Activated CD8-positive, alpha-beta memory T cell treated with anti-CD3 and anti-CD28 coated beads for 4 hours (primary cell): ENCODE results near the gene PIK3CG.
"Not testable (repeated sequence)": the region's sequence is repeated elsewhere in the genome, so short reads cannot be mapped to it uniquely, and the experiment has no call there.

Experiments used
- DNase-seq, 2 donors: peaks; one replicate each; pipeline ENCODE4 v3.0.0-alpha.2; 2020; ENCODE audit warnings: low read depth in 2 of 2

The PIK3CG gene

DNA sequence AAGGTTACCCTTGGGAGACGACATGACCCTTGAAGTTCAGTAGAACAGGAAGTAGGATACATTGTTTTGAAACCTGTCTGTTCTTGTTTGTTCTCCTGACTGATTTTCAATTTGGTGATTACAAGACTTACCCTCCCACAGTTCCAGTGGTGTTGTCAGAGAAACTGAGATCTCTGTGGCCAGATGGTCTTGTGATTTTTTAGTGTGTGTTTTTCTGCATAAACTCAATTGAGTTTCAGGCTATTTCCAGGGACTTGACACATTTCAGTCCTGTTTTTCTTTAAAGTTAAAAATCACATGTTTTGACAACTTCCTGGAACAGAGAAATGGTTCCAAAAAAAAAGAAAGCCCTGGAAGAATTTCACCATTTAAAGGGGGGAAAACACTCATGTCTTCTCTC, 22.3 kb downstream of the PIK3CG start:
- DNase-seq, result no peak

DNA sequence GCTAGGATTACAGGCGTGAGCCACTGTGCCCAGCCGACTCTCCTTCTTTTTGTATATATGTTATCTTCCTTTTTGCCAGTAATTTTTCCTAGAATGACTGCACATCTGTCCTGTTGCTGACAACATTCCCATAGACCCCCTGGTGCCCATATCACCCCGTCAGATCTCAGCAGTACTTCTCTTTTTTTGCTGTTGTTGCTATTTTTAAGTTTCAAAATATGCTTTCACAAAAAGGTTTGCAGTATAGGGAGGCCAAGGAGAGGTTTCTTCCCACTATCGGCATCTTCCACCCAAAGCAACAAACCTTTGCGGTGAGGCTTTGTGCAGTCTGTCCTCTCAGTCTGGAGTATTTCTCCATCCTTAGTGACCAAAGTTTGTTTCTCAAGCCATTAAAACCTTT, 23.1 kb downstream of the PIK3CG start:
- no peak for DNase-seq

DNA sequence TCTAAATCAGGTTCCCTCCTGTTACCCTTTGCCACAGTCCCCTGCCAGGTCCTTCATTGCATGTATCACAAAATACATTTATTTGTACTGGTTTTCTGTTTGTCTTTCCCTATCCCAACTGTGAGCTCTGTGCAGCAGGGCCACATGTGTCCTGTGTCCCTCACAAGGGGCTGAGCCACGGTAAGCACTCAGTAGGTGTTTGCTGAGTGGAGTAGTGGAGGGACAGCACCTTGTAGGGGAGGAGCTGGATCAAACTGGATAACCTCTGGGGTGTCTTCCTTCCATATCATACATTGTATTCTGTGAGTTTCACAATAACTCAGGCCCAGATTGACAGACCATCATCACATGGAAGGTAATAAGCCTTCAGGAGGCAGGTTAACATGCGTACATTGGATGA, 25.9 kb downstream of the PIK3CG start:
- DNase-seq, result no peak

DNA sequence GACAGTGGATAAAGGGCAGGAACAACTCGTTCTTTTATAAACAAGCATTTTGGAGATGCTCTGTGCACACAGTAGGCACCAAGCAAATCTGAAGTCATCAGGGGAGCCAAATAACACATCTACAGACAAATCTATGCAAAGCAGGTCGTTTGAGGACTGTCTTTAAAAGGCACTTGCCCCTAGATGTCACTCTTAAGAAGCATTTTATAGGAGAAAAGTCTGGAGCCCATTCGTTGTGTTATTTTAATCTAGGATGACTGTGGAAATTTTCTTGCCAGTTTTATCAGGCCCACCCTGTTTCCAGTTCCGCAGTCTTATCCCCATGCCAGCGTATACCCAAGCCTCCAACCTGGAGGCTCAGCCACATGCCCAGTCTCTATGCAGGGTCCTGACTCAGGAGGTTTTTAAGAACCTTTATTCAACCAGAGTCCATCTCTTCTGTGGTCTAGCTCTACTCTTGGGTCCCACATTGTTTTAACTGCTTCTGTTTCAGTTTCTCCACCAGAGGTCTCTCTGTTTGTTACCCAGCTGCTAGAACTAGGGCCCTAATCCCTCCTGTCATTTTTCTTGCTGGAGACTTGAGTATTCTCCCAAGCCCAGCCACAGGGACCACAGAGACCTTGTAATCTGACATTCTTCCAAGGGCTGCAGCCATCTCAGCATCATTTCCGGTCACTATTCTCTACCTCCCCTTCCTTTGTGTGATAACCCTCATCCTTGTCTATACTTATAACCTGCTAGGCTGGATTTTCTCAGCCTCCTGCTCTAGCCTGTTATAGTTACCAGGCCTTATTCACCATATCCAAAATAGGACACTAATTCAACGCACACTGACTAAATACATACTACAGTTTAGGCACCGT, 26.7 kb downstream of the PIK3CG start:
- DNase-seq, result no peak

DNA sequence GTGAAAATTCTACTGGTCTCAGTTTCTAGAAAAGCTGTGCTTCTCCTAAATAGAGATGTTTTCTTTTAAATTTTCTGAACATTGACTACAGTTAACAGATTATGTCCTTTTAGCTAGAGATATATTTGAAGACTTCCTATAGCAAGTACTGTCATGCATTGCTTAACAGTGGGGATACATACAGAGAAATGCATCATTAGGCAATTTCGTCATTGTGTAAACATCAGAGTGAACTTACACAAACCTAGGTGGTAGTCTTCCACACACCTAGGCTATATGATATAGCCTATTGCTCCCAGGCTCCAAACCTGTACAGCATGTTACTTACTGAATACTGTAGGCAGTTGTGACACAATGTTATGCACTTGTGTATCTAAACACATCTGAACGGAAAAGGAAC, 28.5 kb downstream of the PIK3CG start:
- DNase-seq, result no peak

DNA sequence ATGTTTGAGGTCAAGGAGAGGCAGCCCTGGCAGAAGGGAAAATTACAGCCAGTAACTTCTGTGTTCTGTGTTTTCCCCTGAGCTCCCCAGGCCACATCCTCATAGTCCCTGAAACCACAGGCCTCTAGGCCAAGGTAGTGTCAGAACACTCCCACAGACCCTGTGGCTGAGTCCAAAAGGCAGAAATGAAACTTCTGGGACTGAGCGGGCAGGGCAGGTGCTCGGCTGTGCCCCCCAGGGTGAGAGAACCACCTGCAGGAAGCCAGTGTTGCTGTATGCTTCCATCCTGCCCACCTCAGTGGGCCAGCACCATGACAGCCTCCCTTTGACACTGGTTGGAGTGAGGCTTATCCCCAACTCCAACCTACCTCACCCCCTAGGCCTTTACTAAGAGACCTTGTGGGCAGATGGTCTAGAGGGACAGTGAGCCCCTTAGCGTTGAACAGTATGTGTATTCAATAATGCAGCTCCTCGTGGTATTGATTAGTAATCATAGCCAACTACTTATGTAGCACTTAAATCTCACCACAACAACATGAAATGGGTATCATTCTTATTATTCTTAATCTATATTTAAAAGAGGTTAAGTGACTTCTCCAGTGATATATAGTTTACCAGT, 30.3 kb downstream of the PIK3CG start:
- DNase-seq, result no peak

DNA sequence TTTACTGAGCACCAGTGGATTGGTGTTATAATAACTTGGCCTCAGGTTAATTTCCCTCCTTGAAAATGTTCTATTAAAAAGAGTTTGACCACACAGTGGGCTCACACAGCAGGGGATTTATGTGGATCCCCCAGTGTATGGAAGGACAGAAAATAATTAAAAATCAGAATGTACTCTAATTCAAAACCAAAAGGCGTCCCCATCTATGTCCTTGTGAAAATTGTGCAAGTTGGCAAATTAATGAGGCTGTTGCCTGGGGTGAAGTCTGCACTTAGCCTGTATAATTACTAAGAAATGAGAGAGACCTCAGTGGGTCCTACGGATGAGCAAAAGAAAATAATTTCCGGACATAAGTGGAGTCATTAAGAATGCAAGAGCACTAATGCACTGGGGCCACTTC, 31.1 kb downstream of the PIK3CG start:
- DNase-seq, result no peak

DNA sequence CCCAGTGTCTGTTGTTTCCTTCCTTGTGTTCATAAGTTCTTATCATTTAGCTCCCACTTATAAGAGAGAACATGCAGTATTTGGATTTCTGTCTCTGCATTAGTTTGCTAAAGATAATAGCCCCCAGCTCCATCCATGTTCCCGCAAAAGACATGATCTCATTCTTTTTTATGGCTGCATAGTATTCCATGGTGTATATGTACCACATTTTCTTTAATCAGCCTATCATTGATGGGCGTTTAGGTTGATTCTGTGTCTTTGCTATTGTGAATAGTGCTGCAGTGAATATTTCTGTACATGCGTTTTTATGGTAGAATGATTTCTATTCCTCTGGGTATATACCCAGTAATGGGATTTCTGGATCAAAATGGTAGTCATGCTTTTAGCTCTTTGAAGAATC, 32.5 kb downstream of the PIK3CG start:
- not testable (repeated sequence) for DNase-seq

DNA sequence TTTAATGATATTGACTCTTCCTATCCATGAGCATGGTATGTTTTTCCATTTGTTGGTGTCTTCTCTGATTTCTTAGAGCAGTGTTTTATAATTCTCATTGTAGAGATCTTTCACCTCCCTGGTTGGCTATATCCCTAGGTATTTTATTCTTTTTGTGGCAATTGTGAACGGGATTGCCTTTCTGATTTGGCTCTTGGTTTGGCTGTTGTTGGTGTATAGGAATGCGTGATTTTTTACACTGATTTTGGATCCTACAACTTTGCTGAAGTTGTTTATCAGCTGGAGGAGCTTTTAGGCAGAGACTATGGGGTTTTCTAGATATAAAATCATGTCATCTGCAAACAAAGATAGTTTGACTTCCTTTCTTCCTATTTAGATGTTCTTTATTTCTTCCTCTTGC, 33.9 kb downstream of the PIK3CG start:
- not testable (repeated sequence) for DNase-seq

DNA sequence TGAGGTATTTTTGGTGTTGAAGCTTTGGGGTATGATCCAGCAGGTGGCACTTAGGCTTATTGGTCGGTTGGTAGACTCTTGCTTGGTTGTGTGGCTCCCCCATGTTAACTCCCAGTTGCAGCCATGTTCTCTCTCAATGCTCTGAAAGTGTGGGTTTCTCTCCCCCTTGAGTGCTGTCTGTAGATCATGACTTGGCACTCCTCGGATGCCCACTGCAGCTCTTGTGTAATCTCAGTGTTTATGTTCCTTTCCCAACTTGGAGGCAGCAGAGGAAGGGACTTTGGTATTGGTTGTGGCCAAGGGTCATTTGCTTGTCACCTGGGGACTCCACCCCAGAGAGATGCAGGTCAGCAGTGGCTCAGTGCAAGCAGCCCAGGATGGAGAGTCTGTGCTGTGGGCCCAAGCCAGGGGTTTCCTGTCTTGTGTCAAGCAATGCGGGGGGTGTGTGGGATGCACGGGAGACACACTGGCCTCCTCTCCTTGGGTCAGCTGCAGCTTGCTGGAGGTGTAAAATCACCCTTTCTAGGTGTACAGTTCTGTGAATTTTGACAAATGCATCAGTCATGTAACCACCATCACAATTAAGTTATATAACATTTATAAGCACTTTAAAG, 36.9 kb downstream of the PIK3CG start:
- no peak for DNase-seq

DNA sequence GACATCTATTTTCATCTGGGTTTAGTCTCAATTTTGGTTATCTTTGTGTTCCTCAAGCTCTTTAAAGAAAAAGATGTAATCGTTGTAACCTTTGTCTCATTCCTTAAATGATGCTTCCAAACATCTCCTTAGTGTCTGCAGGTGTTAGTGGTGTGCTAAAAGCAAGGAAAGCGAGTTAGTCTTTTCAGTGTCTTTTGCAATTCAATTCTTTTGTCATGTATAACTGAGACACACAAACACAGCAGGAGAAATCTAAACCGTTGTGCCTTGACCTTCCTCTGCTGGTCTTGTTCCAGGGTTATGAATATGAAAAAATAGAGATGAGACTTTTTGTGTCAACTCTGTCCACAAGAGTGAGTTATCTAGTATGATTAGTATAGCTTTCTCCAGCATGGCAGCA, 40.7 kb downstream of the PIK3CG start:
- no peak for DNase-seq

DNA sequence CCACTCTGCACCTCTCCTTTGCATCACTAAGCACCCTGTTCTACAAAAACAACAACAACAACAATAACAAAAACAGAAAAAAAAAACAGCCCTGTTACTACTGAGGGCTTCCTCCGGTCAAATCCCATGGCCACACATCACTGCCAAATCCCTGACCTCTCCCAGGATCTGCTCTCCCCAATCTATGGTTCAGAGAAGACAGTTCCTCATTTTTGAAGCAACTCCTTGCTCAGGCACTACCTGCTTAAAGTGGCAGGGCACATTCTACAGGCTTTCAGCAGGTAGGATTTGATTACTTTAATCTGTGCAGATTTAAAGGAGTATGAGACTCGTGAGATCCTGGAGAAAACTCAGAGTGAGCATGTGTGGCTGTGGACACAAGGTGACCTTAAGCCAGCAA, 46.9 kb downstream of the PIK3CG start:
- no peak for DNase-seq

DNA sequence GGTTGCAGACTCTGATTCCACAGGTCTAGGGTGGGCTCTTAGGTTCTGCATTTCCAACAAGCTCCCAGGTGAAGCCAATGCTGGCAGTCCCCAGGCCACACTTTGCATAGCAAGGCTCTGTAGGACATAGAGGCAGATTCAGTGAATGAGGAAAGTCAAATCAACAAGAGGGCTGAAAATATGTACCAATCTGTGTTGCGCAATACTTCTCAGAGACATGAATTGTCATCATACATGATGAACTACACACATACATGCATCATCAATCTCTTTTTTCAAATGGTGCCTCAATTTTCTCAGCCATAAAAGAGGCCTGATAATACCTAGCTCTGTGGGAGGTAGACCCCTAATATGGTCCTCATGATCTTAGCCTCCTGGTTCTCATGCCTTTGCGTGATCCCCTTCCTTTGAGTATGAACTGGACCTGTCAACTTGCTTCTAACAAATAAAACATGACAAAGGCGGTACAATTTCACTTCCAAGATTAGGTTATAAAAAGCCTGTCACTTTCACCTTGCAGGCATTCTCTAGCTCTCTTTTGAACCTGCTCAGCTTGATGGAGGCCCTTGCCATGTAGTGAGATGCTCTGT, 49.0 kb downstream of the PIK3CG start:
- DNase-seq, result no peak

DNA sequence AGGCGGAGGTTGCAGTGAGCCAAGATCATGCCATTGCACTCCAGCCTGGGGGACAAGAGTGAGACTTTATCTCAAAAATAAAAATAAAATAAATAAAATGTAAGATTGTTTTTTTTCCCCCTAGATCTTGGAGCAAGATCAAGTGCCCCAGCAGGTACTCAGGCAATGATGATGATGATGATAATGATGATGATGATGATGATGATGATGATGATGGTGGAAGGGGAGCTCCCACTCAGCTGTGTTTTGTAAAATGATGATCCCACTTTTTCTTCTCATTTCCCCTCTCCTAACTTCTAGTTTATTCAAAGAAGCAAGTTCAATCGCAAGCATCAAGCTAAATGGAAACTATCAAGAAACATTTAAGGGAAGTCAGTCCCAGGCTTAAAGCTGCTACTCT, 50.3 kb downstream of the PIK3CG start:
- DNase-seq, result no peak

DNA sequence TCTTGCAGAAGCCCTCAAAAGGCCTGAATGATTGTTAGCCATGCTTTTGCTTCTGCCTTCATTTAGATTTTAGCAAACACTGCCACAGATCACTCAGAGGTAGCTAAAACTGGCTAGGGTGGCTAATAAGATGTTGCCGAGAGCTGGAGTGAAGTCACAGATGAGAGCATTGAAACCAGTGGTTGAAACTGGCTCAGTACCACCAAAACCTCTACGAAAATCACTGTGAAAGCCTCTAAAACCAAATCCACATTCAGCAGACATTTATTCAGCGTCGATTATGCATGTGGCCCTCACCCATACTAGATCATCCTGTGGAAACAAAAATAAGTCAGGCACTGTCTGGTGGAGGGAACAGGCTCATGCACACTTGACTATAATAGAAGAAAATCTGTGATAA, 50.8 kb downstream of the PIK3CG start:
- no peak for DNase-seq

DNA sequence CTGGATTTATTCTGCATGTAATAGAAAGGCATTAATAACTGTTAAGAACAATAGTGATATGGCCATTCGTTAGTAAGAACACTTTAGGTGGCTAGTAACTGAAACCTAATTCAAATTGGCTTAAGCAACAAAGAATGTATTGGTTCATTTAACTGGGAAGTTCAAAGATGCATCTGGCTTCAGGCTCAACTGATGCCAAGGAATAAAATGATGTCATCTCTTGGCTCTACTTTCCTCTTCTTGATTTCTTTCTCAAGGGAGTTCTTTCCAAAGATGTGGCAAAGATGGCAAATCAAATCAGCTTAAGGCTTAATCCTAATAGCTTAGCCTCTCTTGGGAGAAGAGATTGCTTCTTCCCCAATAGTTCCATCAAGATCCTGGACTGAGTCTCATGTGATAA, 51.6 kb downstream of the PIK3CG start:
- no peak for DNase-seq

DNA sequence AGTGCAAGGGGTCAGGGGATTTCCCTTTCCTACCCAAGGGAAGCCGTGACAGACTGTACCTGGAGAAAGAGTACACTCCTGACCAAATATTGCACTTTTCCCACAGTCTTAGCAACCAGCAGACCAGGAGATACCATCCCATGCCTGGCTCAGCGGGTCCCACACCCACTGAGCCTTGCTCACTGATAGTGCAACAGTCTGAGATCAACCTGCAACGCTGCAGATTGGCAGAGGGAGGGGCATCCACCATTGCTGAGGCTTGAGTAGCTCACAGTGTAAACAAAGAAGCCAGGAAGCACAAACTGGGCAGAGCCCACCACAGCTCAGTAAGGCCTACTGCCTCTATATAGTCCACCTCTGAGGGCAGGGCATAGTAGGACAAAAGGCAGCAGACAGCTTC, 53.9 kb downstream of the PIK3CG start:
- no peak for DNase-seq

DNA sequence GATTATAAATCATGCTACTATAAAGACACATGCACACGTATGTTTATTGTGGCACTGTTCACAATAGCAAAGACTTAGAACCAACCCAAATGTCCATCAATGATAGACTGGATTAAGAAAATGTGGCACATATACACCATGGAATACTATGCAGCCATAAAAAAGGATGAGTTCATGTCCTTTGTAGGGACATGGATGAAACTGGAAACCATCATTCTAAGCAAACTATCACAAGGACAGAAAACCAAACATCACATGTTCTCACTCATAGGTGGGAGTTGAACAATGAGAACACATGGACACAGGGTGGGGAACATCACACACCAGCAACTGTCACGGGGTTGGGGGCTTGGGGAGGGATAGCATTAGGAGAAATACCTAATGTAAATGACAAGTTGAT, 59.4 kb downstream of the PIK3CG start:
- not testable (repeated sequence) for DNase-seq

DNA sequence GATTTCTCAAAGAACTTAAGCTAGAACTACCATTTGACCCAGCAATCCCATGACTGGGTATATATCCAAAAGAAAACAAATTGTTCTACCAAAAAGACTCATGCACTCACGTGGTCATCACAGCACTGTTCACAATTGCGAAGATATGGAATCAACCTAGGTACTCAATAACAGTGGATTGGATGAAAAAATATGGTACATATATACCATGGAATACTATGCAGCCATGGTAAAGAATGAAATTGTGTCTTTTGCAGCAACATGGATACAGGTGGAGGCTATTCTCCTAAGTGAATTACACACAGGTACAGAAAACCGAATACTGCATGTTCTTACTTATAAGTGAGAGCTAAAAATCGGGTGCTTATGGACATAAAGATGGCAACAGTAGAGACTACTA, 61.8 kb downstream of the PIK3CG start:
- DNase-seq, result no peak

DNA sequence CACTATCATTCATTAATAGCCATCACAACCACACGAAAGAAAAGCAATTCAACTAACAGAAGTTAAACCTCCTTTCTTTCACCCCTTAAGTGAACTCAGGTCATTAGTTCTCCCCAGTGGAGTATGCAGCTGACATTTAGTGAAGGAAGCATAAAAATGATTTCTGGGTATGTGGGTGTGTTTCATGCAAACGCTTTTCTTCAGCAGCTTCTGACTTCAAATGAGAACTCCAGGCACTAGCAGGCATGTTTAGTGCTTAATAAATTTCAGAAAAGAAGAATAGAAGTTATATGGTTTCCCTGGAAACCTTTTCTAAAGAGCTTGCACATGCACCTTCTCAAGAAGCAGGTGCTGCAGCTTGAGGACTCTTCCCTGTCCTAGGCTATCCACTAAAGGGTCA, 62.5 kb downstream of the PIK3CG start:
- DNase-seq, result no peak

DNA sequence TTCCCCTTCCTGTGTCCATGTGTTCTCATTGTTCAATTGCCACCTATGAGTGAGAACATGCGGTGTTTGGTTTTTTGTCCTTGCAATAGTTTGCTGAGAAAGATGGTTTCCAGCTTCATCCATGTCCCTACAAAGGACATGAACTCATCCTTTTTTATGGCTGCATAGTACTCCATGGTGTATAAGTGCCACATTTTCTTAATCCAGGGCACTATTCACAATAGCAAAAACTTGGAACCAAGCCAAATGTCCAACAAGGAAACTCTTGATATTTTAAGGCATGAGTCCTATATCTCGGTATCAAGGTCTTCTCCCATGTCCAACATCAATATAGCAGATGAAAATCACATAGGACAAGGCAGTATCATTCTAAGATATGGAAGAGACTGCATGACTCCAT, 64.5 kb downstream of the PIK3CG start:
- not testable (repeated sequence) for DNase-seq

DNA sequence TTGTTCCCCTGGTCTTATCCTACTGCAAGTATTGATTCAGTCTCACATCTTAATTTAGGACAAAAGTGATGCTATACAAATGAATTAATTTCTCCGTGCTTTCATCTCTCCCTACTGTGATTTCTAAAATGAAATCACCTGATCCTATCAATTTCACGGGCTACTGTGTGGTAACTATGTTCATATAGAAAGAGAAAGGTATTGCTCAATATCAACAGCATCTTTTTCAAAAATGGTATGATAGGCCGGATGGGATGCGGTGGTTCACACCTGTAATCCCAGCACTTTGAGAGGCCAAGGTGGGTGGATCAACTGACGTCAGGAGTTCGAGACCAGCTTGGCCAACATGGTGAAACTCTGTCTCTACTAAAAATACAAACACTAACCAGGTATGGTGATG, 71.2 kb downstream of the PIK3CG start:
- no peak for DNase-seq

DNA sequence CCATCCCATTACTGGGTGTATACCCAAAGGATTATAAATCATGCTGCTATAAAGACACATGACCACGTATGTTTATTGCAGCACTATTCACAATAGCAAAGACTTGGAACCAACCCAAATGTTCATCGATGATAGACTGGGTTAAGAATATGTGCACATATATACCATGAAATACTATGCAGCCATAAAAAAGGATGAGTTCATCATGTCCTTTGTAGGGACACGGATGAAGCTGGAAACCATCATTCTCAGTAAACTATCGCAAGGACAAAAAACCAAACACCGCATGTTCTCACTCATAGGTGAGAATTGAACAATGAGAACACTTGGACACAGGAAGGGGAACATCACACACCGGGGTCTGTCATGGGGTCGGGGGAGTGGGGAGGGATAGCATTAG, 73.0 kb downstream of the PIK3CG start:
- DNase-seq, result not testable (repeated sequence)
